Body of pancreas (tissue), 4 donors: ENCODE results near the gene FBXO41.

Experiments
- CTCF ChIP-seq, 7 experiments: fragments of 450-650 bp in 4 of 7; fragments of 200-600 bp in 3 of 7; sonication (generic) in 3 of 7; IDR thresholded peaks; one replicate each; pipeline ENCODE4 v1.5.1; 2016 to 2019; ENCODE audit warnings: antibody characterized with exemption in 7 of 7
- POLR2A ChIP-seq, 3 donors: fragments of 450-650 bp; IDR thresholded peaks; one replicate each; pipeline ENCODE4 v1.6.1; 2016; ENCODE audit warnings: antibody characterized with exemption in 3 of 3, mild to moderate bottlenecking in 2 of 3

GRCh38 chr2:73283545-73284295 lies 558 bp downstream of the FBXO41 start:
- TF ChIP-seq POLR2A (IDR thresholded peaks at IDR 0.05), result no peak
- TF ChIP-seq CTCF (IDR thresholded peaks at IDR 0.05), result no peak
